HT-29 (cell line): Measurements from ENCODE around the gene ZNF304. TPM values are rescaled to one million over a fixed set of nuclear protein-coding genes. Genes with fewer than 3 reads are reported as not detected.

Experiments
- DNase-seq: peaks from one replicate; pipeline ENCODE4 v3.0.0-alpha.2; 2015; ENCODE audit warnings: low spot score
- total RNA-seq: library from RNA; depleted of rRNA; stranded (reverse); fragments of >200 nt; shearing (Covaris generic); gene quantifications from 2 replicates; pipeline ENCODE4 v1.2.3, GENCODE V29; 2014; rRNA removed

Gene ZNF304
- not detected in 2 replicates for total RNA-seq

DNA sequence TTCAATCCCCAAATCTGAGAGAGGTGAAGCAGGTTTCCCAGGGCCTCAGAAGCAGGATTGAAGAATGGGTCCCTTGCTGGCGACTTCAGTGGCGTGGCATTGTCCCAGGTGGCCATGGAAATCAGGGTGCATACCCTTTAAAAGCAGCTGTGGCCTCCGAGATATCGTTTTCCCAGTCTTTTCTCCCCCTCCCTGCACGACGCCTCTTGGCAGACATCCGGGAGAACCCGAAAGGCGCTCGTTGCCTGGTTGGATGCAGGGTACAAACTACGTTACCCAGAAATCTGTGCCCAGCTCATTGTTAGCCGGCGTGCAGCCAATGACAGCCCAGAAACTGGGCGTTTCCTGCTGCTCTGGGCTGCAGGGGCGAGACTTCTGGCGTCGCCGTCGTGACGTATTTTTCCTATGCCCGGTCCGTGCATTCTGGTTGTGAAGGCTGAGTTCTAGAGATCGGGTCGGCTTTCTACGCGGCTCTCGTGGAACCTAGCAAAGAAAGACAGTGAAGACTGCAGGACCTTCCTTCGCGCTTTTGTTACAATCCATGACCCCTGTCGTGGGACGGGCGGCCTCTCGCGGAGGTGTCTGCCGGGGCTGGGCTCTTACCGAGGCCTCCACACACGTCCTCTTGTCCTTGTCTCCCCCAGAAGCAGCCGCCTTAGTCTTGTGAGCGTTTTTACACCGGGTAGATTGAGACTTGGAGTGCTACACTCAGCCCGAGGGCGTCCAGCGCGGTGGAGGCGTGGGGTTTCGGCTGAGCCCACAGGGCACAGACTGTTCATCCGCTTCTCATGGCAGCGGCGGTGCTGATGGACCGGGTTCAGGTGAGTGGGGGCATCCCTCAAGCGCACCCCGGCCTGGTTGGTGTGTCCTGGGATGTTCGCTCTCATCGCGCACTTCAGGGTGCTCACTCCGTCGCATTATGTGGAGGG is at the start of gene ZNF304:
TSS of gene ZNF304 (plus strand) at position 395 of the 929 bp plus-strand sequence. CDS start at position 789, 394 bp downstream.
- no peak for DNase-seq

DNA sequence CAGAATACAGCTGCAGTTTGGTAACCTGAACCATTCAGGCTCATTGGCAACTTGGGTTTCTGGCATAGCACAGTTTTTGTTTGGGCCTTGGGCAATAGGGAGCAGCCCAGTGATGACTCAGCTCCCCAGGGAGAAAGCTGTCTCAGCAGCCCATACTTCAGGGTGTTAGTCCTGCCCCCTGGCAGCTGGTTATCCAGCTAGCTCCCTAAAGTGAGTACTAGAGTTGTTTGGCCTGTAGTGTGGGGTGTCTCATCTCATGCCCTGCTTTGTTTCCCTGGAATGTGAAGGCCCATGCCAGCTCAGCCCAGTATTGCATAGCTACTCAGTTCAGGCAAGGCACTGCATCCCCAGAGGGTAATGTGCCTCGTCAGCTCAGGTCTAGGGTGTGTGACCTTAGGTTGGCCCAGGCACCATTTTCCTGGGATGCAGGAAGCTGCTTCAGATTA is 49.0 kb upstream of the ZNF304 start:
- DNase-seq, result no peak

DNA sequence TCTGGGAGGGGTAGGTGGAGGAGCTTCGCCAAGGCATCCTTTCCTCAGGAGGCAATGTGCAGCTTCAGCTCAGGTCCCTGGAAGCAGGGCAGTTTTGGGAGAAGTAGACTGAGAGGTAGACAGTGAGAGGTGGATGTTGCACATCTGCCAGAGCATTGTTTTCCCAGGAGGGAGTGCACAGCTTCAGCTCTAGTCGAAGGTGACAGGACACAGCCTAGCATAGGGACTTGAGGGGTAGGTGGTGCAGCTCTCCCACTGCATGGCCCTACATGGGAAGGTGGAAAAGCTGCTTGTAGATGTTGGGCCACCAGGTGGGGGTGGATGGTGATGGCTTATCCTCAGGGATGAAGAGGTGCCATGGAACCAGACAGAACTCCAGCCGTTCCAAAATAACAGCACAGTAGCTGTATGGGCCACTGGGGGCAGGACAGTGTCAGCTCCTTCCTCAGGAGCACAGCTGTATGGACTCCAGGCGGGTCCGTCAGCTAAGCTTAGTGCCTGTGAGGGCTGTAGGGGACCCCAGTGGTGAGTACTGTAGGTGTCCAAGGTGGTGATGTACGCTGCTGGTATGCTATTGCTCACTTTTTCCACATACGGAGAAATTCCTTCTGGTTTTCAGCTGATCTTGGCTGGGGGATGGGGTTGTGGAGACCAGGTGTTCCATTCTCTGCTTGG is 48.2 kb upstream of the ZNF304 start:
- DNase-seq, result no peak

- DNase-seq, result no peak
Measured at GRCh38 chr19:57305056-57305455, 46.0 kb upstream of the ZNF304 start.

DNA sequence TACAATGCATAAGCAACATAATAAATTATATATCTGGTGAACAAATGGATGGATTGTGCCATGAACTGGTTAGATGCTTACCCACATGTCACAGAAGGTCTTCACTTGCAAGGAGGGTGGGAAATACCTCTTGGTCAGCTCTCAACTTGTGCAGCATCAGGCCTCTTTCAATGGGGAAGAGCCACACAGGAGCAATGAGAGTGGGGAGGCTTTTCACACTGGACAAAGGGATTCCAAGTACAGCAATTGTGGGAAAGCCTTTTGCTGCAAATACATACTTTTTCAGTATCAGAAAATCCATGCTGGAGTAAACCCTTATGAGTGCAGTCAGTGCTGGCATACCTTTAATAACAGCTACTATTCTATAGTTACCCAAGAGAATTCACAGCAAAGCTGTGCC is 42.6 kb upstream of the ZNF304 start:
- DNase-seq, result no peak

- DNase-seq, result no peak
Measured at GRCh38 chr19:57310792-57311191, 40.3 kb upstream of the ZNF304 start.

- DNase-seq, result no peak
Measured at GRCh38 chr19:57314146-57314545, 36.9 kb upstream of the ZNF304 start.

DNA sequence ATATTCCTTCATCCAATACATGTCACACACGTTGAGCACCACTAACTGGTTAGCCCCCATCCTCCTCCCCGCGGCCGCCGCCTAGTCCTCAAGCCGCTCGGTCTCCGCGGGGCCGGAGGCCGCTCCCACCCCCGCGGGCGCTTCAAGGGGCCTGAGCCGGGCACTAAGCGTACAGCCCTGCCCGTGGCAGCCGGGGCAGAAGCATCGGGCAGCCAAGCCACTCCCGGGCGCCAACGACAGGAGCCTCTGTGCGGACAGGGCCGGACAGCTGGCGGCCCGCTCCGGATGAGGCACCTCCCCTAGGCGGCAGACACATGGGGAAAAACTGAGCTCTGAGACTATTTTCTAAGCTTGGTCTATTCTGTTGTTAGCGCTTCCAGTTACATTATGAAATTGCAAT is 33.6 kb upstream of the ZNF304 start:
- no peak for DNase-seq

- DNase-seq, result no peak
Measured at GRCh38 chr19:57319869-57320179, 31.2 kb upstream of the ZNF304 start.

GRCh38 chr19:57320180-57321084 is 30.6 kb upstream of the ZNF304 start, which contains the start of gene ZNF543:
Gene ZNF543 (plus strand): TSS chr19:57320472. CDS start chr19:57320854, 382 bp downstream.
- peak; percentile 99 for DNase-seq

GRCh38 chr19:57321116-57321515 is 30.0 kb upstream of the ZNF304 start:
- peak; percentile 10 for DNase-seq

DNA sequence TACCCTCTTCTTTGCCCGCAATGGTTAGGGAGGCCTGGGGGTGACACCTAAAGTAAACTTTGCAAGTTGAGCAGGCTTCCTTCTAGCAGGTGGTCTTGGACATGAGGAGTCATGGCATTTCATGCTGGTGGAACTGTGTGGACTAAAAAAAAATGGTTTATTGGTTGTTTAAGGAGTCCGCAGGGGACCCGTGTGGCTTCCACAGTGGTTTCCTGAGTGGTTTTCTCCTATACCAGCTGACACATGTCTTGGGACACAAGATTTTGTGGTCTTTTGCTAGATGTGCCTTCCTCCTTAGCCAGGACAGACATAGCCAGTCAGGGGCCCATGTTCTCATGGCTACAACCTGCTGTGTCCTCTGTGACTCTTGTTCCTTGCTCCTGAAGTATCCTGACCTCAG is 29.3 kb upstream of the ZNF304 start:
- DNase-seq, result no peak

DNA sequence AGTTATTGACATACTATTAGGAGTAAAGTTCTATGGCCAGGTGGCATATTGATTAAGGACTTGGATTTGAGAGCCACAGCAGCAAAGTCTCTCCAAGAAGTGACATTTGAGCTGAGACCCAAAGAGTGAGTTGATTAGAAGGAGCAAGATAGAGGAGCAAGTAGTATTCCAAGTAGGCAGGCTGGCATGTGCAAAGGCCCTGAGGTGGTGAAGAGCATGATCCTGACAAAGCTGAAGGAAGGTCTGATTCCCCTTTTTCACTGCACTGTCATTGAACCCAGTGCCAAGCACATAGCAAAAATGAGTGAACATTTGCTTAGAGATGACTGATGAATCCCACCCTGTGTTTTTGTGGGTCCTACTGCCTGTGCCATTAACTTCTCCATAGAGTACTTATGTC is 26.1 kb upstream of the ZNF304 start:
- DNase-seq, result no peak

DNA sequence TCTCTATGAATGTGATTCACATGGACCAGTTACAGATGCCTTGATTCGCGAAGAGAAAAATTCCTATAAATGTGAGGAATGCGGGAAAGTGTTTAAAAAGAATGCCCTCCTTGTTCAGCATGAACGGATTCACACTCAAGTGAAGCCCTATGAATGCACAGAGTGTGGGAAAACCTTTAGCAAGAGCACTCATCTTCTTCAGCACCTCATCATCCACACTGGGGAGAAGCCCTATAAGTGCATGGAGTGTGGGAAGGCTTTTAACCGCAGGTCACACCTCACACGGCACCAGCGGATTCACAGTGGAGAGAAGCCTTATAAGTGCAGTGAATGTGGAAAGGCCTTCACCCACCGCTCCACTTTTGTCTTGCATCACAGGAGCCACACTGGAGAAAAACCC is 23.1 kb upstream of the ZNF304 start:
- DNase-seq, result no peak

DNA sequence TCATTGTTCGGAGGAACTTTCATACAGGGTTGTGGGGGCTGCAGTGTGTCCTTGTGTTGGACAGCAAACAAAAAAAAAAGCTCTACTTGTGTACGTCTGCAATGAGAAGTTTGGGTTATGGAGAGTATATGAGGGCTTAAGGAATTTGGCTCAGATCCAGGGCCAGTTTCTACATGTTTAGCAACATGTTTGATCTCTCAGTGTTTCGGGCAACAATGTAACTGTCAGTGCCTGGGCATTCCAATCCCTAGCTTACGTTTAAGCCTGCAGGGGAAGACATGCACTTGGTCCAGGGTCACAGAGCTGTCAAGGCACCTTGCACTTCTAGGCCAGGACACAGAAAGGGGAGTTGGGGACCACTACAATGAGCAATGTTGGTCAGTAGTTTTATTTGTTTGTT is 16.9 kb upstream of the ZNF304 start:
- no peak for DNase-seq

DNA sequence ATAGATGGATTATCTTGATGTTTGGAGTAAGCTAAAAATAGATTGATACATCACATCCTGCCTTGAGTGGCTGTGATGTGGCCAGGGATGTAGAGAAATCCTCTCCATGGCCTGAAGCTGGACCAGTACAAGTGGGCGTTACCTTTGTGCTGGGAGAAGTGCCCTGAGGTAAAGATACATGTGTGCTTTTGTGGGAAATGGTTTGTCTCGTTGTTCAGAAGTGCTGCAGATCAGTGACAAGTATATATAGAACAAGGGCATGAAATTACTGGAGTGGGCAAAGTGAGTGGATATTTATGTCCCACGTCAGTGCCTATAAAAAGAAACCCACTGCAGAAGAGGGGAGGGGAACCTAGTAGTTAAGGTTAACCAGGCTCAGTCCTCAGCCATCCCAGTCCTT is 12.2 kb upstream of the ZNF304 start:
- no peak for DNase-seq

DNA sequence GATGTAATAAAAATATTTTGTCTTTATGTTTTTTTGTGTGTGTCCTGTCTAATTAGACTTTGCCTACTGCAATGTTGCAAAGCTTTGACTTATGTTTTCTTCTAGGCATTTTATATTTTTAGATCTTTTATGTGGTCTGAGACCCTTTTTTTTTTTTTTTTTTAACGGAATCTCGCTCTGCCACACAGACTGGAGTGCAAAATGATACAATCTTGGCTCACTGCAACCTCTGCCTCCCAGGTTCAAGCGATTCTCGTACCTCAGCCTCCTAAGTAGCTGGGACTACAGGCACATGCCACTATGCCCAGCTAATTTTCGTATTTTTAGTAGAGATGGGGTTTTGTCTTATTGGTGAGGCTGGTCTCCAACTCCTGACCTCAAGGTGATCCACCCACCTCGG is 8.5 kb upstream of the ZNF304 start:
- DNase-seq, result no peak

DNA sequence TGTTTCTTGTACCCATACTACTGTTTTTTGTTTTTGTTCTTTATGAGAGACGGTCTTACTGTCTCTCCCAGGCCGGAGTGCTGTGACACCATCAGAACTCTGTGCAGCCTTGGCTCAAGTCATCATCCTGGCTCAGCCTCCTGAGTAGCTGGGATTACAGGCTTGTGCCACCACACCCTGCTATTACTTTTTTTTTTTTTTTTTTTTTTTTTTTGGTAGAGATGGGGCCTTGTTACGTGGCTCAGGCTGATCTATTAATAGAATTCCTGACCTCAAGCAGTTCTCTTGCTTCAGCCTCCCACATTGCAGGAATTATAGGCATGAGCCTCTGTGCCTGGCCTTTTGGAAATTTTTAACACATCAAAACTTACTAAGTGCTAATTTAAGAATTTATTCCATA is 2.9 kb upstream of the ZNF304 start:
- DNase-seq, result no peak

DNA sequence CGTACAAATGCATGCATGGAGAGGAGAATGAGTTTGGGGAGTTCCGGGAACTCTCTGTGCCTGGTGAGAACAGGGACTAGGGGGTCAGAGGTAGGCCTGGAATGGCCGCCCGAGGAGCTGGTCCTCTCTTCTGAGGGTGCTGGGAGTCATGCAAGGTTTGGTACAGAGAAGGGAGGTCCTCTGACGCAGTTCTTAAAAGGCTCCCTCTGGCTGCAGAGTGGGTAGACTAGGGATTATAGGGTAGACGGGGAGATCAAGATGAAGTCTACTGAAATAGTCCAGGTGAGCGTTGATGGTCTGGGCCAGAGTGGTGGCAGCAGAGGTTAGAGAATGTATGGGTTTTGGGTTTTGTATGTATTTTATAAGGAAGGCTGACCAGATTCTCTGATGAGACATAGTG is 796 bp downstream of the ZNF304 start:
- no peak for DNase-seq

GRCh38 chr19:57355916-57356315 is 4.8 kb downstream of the ZNF304 start:
- DNase-seq, result no peak

GRCh38 chr19:57357406-57357805 is 6.3 kb downstream of the ZNF304 start:
- no peak for DNase-seq

GRCh38 chr19:57359300-57359699 is 8.2 kb downstream of the ZNF304 start:
- no peak for DNase-seq
